ENCODE measurements around the gene SAMD4B.

The SAMD4B gene

DNA sequence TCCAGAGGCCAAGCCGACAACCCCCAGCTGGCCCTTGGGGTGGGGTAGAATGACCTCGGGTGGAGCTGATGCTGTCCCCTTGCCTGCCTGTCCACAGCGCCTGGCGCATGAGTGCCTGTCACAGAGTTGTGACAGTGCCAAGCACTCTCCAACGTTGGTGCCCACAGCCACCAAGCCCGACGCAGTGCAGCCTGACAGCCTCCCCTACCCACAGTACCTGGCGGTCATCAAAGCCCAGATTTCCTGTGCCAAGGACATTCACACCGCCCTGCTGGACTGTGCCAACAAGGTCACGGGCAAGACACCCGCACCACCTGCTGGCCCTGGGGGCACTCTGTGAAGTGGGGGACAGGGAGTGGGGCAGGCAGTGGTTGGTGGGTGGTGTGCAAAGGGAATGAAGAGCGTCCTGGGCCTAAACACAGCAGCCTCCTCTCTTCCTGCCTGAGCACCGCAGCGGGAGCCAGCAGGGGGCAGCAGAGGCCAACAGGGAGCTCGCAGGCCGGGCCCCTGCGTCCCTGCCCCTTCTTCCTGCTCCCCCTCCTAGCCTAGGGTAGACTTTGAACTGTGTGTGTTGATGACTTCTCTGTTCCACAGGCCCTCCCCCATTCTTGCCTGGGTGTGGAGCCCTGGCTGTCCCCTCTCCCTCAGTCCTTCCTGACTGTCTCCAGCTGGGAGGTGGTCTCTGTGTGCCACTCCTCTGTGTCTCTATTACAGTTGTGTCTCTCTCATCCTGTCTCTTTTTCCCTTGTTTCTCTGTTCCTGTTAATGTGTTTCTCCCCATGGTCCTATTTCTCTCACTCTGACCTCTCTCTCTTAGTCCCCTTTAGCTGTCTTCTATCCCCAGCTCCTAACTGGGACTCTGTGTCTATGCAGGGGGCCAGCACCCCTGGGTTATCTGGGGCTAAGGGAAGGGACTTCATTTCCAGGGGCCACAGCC is 55.4 kb downstream of the SAMD4B start:
- peak; percentile 16 for DNase-seq

DNA sequence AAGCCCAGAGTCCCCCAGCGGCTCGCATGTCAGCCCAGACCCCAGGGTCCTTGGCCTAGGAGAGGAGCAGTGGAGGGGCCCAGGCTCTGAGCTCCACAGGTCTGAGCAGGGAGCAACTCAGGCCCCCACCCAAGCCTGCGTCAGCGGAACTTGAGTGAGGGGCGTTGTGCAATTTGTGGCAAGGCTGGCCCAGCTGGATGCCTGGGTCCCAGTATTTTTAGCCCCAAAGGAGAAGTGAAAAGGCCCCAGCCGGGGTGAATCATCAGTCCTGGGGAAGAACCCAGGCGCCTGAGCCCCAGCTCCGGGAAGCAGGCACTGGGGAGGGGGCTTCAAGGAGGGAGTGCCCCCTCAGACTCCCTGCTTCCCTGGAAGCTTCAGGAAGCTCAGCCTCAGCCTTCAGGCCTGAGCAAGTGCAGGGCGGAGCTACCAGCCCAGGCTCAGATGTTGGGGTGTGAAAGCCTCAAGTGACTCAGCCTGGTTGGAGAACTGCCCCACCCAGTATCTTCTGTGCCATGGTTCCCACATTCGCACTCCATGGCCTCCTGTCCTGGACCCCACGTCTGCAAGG is 56.2 kb downstream of the SAMD4B start:
- DNase-seq: no peak

DNA sequence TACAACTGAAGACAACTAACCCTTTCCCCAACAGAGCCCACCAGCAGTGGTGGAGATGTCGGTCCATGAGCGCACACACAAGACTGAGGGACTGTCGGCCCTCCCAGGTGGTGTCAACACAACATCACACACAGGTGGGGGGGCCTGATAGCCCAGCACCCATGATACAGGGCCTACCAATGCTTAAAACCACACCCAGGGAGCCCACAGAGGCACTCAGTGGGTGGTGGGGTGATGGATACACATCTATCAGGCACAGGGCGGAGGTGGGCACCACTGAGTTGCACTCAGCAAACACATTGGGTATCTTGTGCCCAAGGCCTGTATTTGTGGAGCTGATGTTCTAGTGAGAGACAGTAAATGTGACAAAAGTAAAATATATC is 57.4 kb downstream of the SAMD4B start:
- no peak for DNase-seq

DNA sequence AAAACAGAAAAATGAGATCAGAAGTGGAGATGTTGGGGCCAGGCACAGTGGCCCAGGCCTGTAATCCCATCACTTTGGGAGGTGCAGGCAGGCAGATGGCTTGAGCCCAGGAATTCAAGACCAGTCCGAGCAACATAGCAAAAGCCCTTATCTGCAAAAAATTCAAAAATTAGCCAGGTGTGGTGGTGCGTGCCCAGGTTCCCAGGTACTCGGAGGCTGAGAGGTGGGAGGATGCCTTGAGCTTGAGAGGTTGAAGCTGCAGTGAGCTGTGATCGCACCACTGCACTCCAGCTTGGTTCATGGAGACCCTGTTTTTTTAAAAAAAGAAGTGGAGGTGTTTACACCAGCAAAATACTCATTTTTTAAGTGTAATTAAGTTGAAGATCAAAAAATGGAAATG is 57.8 kb downstream of the SAMD4B start:
- no peak for DNase-seq

DNA sequence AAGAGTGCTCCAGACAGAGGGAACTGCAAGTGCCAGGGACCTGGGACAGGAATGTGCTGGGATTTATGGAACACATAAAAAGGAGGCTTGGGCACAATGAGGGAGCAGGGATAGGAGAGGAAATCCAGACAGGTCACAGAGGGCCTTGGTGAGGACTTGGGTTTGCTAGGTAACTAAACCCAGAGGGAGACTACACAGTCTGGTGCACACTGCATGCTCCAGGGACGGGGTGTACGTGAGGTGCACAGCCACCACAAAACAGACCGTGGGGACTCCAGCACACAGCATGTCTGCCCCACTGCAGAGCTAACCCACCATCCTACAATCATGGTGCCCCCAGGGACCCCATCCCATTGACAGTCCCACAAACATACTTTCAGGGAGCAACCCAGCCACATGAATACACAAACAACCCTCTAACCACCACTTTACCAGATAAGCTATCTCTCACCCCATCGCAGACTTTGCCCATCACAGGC is 58.9 kb downstream of the SAMD4B start:
- no peak for DNase-seq

DNA sequence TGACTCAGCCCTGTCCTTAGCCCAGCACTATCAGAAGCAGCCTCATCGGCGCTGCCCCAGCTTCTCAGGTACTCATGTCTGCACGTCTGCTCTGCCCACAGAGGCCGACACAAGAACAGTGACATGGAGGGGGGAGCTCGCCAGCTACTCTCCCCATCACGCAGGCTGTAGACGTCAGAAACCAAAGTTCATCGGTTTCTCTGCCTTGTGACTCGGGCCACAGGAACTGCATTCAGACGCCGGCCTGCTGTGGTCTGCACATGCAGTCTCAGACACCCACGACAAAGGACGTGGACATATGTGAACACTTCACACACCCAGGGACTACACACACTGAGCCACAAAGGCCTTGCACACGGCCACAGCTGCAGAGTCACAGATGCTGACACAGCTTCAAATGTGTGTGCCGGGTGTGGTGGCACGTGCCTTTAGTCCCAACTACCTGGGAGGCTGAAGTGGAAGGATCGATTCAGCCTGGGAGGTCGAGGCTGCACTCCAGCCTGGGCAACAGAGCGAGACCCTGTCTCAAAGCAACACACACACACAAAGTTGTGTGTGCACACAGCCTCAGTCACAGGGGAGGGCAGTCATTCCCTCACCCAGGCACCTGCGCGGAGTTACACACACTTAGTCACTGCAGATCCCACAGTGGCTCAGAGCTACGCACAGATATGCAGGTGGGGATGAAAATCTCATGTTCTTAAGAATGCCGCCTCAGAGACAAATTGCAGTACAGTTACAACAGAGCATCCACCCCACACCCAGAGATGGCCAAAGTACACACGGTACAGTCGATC is 59.5 kb downstream of the SAMD4B start:
- no peak for DNase-seq

DNA sequence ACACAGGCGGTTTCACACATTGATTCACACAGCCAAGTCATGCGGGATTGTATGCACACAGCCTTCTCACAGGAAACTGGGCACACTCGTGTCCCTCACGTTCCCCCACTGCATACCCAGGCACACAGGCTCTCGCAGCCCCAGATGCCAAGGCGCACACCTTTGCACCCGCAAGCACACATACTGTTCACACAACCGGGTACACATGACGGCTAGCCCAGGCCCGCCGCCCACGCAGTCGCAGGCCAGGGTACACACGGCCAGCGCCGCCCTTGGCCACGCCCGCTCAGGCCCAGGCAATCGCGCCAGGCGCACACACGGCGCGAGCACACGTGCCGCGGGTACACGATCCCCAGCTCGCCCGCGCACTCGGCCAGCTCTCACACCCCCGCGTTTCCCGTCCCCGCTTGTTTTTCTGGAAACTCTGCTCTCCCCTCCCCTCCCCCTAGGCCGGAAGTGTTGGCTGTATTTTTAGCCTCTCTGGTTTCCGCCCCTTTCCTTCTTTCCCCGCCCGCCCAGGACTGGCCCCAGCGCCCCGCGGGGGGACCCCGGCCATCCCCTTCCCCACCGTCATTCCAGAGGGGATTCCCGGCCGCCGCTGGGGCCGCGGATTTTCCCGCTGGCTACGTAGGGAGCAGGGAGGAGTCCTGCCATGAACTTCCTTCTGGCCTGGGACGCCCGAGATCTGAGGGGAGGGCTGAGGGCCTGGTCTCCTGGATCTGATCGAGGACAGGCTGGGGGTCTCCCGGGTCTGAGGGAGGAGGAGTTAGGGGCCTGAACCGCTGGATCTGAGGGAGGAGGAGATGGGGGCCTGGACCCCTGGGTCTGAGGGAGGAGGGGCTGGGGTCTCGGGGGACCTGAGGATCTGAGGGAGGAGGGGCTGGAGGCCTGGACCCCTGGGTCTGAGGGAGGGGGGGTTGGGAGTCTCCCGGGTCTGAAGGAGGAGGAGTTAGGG is 60.4 kb downstream of the SAMD4B start:
- DNase-seq: peak; percentile 36

DNA sequence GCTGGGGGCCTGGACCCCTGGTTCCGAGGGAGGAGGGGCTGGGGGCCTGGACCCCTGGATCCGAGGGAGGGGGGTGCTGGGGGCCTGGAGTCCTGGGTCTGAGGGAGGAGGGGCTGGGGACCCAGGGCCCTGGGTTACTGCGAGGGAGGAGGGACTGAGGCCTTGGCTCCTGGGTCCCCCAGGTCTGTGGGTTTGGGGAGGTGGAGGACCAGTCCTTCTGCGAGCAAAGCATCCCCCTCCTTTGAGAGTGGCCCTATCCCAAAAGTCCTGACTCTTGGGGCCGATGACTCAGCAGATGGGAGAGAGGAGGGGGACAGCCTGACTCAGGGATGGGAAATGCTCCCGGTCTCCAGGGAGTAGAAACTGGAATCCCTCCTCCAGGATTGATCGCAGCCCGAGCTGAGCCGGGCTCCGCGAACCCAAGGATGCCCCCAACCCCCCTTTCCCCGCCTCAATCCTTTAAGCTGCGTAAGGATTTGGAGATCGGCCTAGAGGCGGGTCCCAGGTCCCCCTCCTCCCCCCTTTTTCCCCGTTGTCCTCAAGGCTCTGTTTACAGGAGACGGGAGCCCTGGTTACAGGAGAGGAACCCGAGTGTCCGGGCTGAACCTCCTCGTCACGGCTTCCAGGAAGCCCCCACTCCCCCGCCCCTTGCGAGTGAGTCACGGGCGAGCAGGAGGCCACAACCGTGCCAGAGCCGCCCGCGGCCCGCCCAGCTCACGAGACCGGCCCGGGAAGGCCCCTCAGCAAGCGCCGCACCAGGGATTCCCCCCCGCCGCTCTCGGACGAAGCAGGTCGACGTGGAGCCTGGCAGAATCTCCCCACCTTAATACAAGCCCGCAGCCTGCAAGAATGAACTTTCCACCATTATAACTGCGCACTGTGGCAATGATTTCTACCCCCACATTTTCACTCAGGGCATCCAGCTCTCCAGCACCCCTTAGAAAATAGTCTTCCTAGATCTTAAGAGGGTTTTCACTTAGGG is 61.4 kb downstream of the SAMD4B start:
- peak; percentile 70 for DNase-seq

DNA sequence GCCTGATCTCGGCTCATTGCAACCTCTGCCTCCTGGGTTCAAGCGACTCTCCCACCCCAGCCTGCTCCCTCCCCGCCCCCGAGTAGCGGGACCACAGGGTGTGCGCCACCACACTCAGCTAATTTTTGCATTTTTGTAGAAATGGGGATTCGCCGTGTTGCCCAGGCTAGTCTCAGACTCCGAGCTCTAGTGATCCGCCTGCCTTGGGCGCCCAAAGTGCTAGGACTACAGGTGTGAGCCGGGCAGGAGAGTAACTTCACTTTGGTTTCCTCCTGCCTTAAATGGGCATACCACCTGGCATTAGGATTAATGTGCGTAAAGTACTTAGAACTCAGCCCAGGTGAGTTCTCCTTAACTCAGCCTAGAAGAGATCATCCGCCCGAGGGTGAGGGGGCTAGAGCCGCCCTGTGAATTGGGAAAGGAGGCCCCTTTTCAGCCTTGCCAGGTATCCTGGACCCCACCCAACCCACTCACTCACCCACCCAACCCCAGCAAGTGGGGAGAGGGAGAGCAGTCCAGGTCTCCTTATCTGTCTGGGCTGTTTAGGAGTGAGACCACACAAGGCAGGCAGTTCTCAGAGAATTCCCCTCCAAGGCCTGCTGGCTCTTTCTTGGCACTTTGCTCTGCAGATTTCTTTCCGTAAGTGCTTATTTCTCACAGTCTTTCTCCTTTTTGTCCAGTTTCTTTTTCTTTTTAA is 63.2 kb downstream of the SAMD4B start:
- no peak for DNase-seq

DNA sequence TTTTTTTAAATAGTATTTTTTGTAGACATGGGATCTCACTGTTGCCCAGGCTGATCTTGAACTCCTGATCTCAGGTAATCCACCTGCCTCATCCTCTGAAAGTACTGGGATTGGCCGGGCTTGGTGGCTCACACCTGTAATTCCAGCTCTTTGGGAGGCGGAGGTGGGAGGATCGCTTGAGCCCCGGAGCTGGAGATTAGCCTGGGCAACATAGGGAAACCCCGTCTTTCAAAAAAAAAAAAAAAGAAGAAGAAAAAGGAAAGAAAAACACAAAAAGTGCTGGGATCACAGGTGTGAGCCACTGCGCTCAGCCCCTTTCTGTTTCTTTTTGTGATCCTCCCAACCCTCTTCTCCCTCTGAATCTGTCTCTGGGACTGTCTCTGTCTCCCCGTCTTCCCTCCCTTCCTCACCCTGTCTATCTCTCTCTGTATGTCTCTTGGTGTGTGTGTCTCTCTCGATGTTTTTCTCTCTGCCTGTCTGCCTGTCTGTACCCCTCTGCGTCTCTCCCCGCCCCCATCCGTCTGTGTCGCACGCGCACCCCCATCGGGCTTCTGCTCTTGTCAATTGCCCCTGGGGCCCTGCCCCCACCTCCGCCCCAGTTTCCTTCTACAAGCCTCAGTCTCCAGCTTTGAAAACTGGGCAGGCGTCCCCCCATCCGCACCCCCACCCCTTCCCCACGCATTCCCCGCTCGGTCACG is 63.9 kb downstream of the SAMD4B start:
- DNase-seq: no peak

DNA sequence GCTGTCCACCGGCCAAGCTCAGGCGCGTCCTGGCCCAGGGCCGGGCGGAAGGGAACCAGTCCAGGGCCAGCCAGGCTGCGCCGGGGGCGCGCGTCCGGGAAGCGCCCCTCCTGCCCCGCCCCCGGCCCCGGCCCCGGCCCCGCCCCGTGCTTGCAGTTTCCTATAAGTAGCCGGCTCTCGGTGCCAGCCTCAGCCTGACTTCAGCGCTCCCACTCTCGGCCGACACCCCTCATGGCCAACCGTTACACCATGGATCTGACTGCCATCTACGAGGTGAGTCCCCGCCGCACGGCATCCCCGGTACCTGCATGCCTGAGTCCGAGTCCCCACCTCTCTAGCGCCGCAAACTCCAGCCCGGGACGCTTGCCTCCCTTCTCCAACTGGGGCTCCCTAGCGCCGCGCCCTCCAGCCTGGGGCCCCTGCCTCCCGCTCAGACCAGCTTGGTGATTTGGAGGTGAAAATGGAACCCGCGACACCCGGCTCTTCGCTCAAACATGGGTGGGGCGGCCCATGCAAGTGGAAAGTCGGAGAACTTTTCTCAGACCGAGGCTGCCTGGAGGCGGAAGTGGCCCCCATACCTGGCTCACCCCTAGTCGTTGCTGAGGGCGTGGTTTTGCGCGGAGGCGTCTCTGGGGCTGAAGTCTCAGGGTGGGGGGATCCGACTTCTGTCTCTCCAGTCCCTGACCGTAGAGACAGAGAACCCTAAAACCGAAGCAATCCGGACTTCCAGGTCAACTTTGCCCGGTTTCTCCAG is 64.6 kb downstream of the SAMD4B start, which contains the start of gene ZFP36:
TSS of gene ZFP36 (plus strand) at position 192 of the 754 bp plus-strand sequence. CDS start at position 250, 58 bp downstream.
- DNase-seq: peak; percentile 34

DNA sequence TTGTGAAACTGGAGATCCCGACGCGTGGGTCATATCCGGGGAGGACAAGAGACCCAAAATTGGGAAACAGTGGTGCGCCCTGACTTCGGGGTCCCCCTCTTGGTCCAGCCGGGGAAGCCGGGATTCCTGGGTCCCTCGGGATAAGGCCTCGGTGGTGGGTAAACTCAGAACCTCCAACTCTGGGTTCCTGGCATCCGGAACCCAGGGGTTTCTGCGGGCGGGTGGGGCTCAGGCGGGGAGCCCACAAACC is 65.1 kb downstream of the SAMD4B start:
- DNase-seq: no peak

DNA sequence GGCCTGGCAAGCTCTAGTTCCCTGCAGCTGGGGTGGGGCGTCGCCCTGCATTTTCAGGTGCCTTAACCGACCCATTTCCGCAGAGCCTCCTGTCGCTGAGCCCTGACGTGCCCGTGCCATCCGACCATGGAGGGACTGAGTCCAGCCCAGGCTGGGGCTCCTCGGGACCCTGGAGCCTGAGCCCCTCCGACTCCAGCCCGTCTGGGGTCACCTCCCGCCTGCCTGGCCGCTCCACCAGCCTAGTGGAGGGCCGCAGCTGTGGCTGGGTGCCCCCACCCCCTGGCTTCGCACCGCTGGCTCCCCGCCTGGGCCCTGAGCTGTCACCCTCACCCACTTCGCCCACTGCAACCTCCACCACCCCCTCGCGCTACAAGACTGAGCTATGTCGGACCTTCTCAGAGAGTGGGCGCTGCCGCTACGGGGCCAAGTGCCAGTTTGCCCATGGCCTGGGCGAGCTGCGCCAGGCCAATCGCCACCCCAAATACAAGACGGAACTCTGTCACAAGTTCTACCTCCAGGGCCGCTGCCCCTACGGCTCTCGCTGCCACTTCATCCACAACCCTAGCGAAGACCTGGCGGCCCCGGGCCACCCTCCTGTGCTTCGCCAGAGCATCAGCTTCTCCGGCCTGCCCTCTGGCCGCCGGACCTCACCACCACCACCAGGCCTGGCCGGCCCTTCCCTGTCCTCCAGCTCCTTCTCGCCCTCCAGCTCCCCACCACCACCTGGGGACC is 65.6 kb downstream of the SAMD4B start:
- no peak for DNase-seq

DNA sequence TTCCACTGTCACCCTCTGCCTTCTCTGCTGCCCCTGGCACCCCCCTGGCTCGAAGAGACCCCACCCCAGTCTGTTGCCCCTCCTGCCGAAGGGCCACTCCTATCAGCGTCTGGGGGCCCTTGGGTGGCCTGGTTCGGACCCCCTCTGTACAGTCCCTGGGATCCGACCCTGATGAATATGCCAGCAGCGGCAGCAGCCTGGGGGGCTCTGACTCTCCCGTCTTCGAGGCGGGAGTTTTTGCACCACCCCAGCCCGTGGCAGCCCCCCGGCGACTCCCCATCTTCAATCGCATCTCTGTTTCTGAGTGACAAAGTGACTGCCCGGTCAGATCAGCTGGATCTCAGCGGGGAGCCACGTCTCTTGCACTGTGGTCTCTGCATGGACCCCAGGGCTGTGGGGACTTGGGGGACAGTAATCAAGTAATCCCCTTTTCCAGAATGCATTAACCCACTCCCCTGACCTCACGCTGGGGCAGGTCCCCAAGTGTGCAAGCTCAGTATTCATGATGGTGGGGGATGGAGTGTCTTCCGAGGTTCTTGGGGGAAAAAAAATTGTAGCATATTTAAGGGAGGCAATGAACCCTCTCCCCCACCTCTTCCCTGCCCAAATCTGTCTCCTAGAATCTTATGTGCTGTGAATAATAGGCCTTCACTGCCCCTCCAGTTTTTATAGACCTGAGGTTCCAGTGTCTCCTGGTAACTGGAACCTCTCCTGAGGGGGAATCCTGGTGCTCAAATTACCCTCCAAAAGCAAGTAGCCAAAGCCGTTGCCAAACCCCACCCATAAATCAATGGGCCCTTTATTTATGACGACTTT is 66.4 kb downstream of the SAMD4B start:
- peak; percentile 32 for DNase-seq

DNA sequence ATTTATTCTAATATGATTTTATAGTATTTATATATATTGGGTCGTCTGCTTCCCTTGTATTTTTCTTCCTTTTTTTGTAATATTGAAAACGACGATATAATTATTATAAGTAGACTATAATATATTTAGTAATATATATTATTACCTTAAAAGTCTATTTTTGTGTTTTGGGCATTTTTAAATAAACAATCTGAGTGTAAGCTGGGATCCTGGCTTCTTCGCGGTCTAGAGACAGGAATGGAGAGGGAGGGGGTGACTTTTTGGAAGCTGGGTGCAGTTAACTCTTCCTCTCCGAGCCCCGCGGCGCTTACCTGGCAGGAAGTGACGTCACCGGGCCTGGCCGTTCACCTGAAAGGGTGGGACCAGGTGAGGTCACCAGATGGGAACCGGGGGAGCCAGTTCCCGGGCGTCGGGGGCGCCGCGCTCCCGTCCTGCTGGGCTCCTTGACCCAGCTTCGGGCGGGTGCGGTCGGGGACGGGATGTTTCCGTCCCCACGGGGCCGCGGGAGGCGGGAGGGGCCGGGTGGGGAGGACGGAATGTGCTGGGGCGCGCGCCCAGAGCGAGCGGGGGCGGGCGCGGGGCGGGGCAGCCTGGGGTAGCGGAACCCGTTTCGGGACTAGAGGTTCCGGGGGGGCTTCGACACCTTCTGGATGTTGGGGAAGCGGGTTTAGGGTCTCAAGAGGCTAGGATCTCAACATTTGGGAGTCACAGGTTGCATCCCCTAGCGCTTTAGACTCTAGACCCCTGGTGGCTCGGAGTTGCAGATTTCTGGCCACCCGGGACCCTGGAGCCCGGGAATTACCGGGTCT is 67.2 kb downstream of the SAMD4B start:
- DNase-seq: peak; percentile 94

DNA sequence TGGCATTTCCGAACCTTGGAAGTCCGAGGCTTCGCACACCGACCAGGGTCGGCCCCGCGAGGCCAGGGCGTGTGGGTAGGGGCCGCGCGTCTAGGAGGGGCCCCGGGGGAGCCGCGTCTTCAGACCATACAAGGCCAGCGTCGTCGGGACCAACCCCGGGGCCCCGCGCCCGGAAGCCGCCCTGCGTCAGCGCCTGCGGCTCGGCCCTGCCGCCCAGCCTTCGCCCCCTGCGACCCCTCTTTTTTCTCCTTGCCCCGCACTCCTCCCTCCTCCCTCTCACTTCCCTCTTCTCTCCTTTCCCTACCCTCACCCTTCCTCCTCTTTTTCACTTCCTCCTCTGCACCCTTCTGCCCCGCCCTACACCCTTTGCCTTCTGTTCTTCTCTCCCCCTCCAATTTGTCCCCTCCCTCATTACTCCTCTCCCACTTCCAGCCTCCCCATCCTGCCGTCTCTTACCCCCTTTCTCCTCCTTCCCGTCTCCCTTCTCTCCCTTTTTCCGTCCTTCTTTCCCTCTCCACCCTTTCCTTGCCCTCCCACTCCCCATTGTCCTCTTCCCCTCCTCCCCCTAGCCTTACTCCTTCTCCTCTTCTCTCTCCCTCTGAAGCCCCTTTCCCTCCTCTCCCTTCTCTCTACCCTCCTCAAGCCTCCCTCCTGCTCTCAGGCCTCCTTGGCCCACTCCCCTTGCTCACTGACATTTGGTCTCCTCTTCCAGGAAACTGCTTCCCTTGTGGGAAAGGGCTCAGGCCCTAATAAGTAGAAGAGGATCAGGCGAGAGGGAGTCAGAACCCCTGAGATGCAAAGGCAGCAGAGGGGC is 68.0 kb downstream of the SAMD4B start:
- DNase-seq: no peak
